GM18499 (cell line): ENCODE measurements around the gene CYP27C1.
"Not testable (repeated sequence)": the region's sequence is repeated elsewhere in the genome, so short reads cannot be mapped to it uniquely, and the experiment has no call there.

Source experiments
- ATAC-seq: cut with Tn5 transposase; IDR thresholded peaks from one replicate; pipeline ENCODE4 v1.9.1; 2021; ENCODE audit warnings: moderate number of reproducible peaks; ENCODE audit not compliant: insufficient read depth, unreplicated experiment

The CYP27C1 gene

GRCh38 chr2:127175041-127175721 lies 44.9 kb downstream of the CYP27C1 start:
- no peak for ATAC-seq

- no peak for ATAC-seq
Observed at GRCh38 chr2:127174640-127175039, 45.5 kb downstream of the CYP27C1 start.

GRCh38 chr2:127174136-127174535 lies 46.0 kb downstream of the CYP27C1 start:
- ATAC-seq: no peak

GRCh38 chr2:127173057-127173456 lies 47.0 kb downstream of the CYP27C1 start:
- ATAC-seq: no peak

- no peak for ATAC-seq
Observed at GRCh38 chr2:127172306-127172705, 47.8 kb downstream of the CYP27C1 start.

GRCh38 chr2:127170452-127171197 lies 49.5 kb downstream of the CYP27C1 start:
- no peak for ATAC-seq

- no peak for ATAC-seq
Observed at GRCh38 chr2:127170021-127170420, 50.1 kb downstream of the CYP27C1 start.

GRCh38 chr2:127169066-127169660 lies 50.9 kb downstream of the CYP27C1 start:
- no peak for ATAC-seq

GRCh38 chr2:127166231-127166860 lies 53.8 kb downstream of the CYP27C1 start:
- no peak for ATAC-seq

GRCh38 chr2:127165539-127165935 lies 54.6 kb downstream of the CYP27C1 start:
- ATAC-seq: no peak

GRCh38 chr2:127164761-127165538 lies 55.1 kb downstream of the CYP27C1 start:
- ATAC-seq: no peak

- no peak for ATAC-seq
Observed at GRCh38 chr2:127163921-127164320, 56.2 kb downstream of the CYP27C1 start.

- not testable (repeated sequence) for ATAC-seq
Observed at GRCh38 chr2:127163090-127163406, 57.1 kb downstream of the CYP27C1 start.

- no peak for ATAC-seq
Observed at GRCh38 chr2:127162261-127163089, 57.6 kb downstream of the CYP27C1 start.

GRCh38 chr2:127161176-127162136 lies 58.6 kb downstream of the CYP27C1 start:
- ATAC-seq: no peak

GRCh38 chr2:127160676-127161075 lies 59.4 kb downstream of the CYP27C1 start:
- no peak for ATAC-seq

GRCh38 chr2:127159543-127159942 lies 60.6 kb downstream of the CYP27C1 start:
- ATAC-seq: no peak

GRCh38 chr2:127158614-127159290 lies 61.3 kb downstream of the CYP27C1 start:
- ATAC-seq: no peak
